GM19193 (cell line): ENCODE data around the gene PIK3C2B.

Experiments used
- POLR2A ChIP-seq: IDR thresholded peaks from 4 replicates; pipeline ENCODE4 v1.6.1; 2011; ENCODE audit not compliant: insufficient read depth, insufficient read length; ENCODE audit errors: extremely low read depth

PIK3C2B gene

DNA sequence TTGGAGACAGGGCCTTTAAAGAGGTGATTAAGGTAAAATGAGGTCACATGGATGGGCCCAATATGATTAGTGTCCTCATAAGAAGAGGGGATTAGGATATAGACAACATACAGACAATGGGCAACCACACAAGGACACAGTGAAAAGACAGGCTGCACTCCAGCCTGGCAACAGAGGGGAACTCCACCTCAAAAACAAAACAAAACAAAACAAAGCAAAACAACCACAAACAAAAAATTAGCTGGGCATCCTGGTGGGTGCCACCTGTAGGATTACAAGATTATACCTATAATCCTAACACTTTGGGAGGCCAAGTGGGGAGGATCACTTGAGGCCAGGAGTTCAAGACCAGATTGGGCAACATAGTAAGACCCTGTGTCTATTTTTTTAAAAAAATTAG is 16.8 kb upstream of the PIK3C2B start:
- no peak for TF ChIP-seq POLR2A

DNA sequence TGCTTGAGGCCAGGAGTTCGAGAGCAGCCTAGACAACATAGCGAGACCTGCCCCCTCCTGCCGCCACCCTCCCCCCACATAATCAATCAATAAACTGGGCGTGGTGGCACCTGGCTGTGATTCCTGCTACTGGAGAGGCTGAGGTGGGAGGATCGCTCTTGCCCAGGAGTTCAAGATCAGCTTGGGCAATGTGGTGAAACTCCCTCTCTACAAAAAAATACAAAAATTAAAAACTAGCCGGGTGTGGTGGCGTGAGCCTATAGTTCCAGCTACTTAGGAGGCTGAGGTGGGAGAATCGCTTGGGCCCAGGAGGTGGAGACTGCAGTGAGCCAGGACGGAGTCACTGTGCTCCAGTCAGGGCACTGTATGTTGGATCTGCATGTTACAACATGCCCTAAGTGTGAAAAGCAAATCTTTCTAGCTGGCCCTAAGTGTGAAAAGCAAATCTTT is 14.6 kb upstream of the PIK3C2B start:
- no peak for TF ChIP-seq POLR2A

DNA sequence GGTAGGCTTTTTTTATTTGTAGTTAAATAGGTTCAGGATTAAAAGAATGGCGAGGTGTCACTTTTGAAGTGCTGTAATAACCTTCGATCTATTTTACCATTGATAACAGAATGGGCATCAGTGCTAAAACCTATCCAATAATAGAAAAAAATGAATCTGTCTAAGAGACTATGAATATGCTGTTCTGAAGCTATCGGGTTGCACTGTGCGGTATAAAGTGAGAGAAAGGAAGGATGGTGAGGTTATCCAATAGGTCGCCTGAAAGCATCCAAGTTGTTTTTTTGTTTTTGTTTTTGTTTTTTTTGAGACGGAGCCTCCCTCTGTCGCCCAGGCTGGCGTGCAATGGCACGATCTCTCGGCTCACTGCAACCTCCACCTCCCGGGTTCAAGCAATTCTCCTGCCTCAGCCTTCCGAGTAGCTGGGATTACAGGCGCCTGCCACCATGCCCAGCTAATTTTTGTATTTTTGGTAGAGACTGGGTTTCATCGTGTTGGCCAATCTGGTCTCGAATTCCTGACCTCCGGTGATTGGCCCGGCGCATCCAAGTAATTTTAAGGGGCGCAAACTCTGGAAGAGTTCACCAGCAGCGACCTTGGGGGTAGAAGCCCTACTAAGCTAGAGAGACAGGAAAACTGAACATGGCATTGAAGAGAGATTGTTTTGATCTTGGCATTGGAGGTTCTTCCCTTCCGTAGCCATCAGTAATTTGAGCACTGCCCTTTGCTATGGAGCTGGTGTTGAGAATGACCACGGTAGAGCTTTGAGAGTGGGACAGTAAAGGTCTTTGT is 12.9 kb upstream of the PIK3C2B start:
- peak; percentile 29 for TF ChIP-seq POLR2A

DNA sequence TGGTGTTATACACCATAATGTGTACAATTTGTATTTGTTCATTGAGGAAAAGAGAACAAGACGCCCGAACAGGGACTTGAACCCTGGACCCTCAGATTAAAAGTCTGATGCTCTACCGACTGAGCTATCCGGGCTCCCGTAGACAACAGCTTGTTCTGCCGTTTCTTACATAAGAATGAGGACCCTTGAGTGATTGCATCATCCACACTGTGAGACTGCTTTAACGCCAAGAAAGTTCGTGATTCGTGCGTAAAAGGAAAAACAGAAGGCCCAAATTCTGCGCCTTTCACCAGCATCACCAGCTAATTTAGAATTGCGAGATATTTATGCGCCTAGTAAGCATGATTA is 12.3 kb upstream of the PIK3C2B start:
- no peak for TF ChIP-seq POLR2A

DNA sequence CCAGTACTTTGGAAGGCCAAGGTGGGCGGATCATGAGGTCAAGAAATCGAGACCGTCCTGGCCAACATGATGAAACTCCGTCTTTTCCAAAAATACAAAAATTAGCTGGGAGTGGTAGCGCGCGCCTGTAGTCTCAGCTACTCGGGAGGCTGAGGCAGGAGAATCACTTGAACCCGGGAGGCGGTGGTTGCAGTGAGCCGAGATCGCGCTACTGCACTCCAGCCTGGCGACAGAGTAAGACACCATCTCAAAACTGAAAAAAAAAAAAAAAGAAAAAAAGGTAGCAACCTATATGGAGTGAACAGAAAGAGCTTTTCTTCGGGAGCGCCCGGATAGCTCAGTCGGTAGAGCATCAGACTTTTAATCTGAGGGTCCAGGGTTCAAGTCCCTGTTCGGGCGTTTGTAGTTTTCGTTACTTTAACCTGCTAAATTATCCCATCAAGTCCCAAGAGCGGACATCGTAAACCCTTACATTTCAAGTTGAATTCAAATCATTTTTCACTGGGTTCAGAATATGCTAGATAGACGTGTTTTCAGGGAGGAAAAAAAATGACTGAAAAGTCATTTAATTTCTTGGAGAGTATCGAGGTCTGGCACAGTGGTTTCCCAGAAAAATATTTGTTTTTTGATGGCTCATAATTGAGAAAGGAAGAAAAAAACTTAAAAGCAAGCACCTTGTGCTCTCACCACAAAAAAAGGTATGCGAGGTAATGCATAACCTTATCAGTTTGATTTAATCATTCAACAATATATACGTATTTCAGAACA is 11.8 kb upstream of the PIK3C2B start:
- no peak for TF ChIP-seq POLR2A

DNA sequence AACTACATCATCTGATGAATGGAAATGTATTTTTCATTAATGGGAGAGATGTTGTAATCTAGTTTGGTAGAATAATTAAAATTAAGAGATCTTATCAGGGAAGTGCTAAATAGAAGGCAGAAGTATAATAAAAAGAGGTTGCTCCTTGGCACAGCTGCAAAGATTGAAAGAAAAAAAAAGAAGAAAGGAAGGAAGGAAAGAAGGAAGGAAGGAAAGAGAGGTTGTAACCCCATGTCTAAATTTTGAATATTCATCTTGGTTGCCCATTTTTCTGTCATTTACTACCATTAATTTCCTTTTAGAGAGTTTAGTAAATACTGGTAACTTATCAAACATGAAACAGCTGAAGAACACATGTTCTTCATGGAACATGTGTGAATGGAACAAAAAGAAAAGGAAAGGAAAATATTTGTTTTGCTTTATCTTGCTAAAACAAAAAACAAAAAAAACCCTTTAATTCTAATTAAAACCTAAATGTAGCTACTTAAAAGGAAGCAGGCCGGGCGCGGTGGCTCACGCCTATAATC is 11.1 kb upstream of the PIK3C2B start:
- no peak for TF ChIP-seq POLR2A

DNA sequence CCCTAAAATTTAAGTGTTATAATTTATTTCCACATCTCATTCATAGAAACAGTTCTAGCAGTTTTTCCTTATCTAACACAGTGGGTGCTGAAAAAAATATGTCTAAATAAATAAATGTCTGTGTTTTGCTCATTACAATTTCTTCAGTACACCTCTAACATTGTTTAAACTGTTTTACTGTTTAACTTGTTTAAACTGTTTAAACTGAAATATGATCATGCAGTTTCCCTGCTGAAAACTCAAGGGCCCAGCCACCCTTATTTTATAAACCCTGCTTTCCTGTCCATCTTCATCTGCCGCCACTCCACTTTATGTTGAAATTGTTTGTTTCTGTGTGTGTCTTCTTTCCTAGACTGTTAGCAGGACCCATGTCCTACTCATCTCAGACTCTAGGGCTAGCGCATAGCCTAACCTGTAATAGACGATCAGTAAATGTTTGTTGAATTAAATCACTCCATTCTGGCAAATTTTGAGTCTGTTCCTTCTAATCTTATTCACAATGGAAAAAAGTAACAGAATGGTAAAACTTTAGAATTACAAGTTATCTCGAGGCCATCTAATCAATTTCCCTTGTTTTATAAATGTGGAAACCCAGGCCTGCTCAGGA is 9.4 kb upstream of the PIK3C2B start:
- no peak for TF ChIP-seq POLR2A

DNA sequence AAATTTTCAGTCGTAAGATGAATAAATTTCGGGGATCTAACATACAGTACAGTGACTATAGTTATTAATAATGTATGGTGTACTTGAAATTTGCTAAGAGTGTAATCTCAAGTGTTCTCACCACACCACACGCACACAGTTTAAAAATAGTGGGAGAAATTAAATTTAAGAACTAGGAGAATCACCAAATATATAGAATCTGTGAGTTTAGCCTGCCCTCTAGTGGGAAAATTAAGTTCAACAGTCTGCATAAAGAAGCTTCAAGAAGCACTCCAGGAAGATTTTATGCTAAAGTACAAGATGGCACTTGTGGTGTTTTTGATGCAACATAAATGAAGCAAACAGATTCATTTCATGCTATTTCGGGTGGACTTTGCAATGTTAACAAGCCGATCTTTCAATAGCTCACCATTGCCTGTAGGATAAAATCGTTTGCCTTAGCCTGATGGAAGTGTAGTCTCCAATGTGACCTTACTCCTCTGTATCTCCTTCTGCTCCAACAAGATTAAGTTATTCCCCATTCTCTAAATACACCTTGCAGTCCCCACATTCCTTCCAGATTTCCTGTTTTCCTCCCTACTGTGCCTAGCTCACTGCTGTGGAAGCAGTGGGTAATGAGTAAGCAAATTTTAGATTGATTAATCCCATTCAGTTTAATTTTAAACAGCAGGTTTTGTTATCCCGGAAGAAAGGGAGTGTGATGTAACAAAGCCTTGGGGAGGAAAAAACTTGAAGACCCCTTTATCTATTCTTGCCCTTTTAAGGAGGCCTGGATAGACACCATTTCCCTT is 8.7 kb upstream of the PIK3C2B start:
- no peak for TF ChIP-seq POLR2A

DNA sequence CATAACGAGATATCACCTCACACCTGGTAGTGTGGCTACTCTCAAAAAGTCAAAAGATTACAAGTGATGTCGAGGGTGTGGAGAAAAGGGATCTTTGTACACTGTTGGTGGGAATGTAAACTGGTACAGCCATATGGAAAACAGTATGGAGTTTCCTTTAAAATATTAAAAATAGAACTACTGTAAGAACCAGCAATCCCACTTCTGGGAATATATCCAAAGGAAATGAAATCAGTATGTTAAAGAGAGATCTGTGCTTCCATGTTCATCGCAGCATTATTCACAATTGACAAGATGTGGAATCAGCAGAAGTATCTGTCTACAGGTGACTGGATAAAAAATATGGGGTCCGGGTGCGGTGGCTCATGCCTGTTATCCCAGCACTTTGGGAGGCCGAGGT is 7.6 kb upstream of the PIK3C2B start:
- TF ChIP-seq POLR2A, result no peak

DNA sequence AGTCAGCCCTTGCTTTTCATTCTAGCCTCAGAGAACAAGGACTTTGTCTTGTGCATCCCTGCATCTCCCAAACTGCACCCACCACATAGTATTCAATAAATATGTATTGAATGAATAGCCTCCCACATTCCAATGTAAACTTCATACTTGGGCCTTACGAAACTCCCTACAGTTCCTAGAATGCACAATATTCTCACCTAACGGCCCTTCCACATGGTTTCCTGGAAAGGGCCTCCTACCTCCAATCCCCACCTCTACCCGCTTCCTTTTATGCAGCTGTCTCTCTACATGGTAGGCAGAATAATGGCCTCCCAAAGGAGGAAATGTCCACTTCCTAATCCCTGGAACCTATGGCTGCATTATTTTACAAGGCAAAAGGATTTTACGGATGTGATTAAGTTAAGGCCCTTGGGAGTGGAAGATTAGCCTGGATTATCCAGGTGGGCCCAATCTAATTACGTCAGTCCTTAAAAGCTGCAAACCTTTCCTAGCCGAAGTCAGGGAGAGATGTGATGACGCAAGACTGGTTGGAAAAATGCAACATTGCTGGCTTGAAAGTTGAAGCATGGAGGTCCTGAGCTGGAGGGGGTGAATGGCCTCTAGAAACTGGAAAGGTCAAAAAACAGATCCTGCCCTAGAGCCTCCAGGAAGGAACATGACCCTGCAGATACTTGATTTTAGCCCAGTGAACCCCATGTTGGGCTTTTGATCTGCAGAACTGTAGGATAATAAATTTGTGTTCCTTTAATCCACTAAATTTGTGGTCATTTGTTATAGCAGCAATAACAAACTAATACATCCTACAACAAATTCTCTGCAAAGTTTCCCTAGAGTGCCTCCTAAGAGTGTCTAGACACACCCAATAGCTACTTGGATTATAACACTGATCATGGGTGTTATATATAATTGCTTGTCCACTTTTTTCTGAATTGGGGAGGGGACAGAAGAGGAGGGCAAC is 5.2 kb upstream of the PIK3C2B start:
- TF ChIP-seq POLR2A, result no peak

DNA sequence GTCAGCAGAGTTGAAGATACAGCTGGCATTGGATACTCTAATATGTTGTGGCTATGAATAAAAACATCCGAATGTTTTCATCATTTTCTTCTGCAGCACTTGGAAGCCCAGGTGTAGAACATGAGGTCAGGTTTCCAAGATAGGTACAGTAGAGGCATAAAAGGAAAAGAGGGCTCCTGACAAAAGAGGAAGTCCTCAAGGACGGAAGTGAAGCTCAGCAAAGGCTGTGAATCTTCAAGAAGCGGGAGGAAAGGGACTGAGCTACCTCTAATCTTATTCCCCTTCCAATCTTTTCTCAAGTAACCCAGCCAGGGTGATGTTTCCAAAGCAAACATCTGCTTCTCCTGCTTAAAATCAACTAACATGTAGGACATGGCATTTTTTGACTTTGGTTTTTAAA is 4.4 kb upstream of the PIK3C2B start:
- no peak for TF ChIP-seq POLR2A

DNA sequence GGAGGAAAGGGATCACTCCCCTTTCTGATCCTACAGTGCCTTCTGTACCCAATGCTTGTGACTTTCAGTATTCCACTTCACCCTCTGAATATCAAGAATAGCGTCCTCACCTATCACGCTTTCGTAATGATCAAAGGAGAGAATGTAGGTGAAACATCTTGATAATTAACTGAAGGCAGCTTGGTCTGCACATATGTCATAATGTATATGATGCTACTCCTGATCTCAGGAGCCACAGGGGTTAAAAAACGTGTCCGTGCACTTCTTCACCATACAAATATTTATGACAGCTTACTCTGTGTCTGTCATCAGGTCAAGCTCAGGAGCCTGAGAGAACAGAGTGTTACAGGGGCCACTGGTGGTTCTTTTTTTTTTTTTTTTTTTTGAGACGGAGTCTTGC is 1.2 kb upstream of the PIK3C2B start:
- TF ChIP-seq POLR2A, result no peak

DNA sequence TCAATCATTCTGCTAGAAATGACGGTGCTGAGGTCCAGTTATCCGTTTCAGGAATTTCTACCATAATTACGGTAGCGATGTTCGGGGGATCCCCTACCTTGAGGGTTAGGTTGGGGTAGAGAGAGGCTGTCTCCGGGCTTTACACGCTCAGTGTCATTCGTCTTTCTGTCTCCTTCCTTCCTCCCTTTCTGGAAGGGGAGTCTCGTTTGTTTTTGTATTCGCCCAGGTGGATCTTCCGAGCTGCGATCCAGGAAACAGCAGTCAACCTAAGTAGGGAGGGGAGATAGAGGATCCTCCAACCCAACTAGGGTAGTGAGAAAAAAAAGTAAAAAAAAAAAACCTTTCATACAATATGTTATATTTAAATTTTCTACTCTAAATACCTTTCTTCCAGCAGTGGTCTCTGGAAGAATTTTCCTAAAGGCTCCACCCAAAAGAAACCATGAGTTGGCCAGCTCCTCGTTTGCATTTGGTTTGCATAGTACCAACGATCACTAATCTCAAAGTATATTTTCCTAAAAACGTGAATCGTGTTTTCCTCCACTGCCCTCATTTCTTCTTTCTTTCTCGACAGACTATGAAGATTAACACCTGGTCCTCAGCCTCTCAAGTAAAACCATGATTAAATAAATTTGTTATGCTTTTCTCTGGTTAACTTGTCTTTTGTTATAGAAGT is 611 bp upstream of the PIK3C2B start:
- no peak for TF ChIP-seq POLR2A
